Panc1 (cell line): ENCODE data around the gene CLRN3. TPM values are rescaled to one million over a fixed set of nuclear protein-coding genes. Genes with fewer than 3 reads are reported as not detected.

Experiments
- ATAC-seq: fragments of 200-7000 bp; cut with Tn5 transposase; 2 replicates; pipeline ENCODE4 v1.9.1; 2020; ENCODE audit warnings: mild to moderate bottlenecking, moderate library complexity
- BruUV-seq: library from RNA; stranded (reverse); fragments of 400-500 nt; replicated peaks from 2 replicates; lab custom pipeline; 2021; lab: Mats Ljungman, UMichigan
- CTCF ChIA-PET: fragments of 300-600 bp; sonication (Branson Sonifier 250); formaldehyde crosslinking; loops from one replicate; lab custom pipeline; 2022; ENCODE audit warnings: antibody characterized with exemption; lab: Charles Lee
- POLR2A ChIA-PET: fragments of 300-600 bp; sonication (Branson Sonifier 250); formaldehyde crosslinking; loops from one replicate; lab custom pipeline; 2022; ENCODE audit warnings: antibody characterized with exemption; lab: Charles Lee
- DNase-seq: peaks from one replicate; pipeline ENCODE4 v3.0.0-alpha.2; 2010; ENCODE audit warnings: low read depth, low spot score
- H3K27ac ChIP-seq: 2 replicates; pipeline ENCODE4 v1.5.1; 2011; ENCODE audit warnings: mild to moderate bottlenecking, low read length, inconsistent platforms
- H3K27me3 ChIP-seq: fragments of 200-500 bp; sonication (Bioruptor generic); 2 replicates; pipeline ENCODE4 v1.6.0; 2014; ENCODE audit warnings: low read length, inconsistent platforms; ENCODE audit not compliant: control insufficient read depth, insufficient read depth
- H3K36me3 ChIP-seq: fragments of 200-500 bp; sonication (Bioruptor generic); 2 replicates; pipeline ENCODE4 v1.5.1; 2014; ENCODE audit warnings: inconsistent platforms, mild to moderate bottlenecking, low read length, moderate library complexity; ENCODE audit not compliant: control insufficient read depth, insufficient read depth
- H3K4me1 ChIP-seq: 2 replicates; pipeline ENCODE4 v1.5.1; 2011; ENCODE audit warnings: inconsistent platforms, mild to moderate bottlenecking, low read length, moderate library complexity; ENCODE audit not compliant: control insufficient read depth, insufficient read depth
- H3K4me3 ChIP-seq, 2 experiments: 2 replicates each; pipeline ENCODE4 v1.5.1; 2011 to 2012; ENCODE audit warnings: low read depth in 2 of 2, low read length in 2 of 2, mild to moderate bottlenecking in 2 of 2, inconsistent platforms in 1 of 2, moderate library complexity in 1 of 2
- H3K9me3 ChIP-seq: fragments of 200-500 bp; sonication (Bioruptor generic); 2 replicates; pipeline ENCODE4 v1.5.1; 2014; ENCODE audit warnings: low read depth, mild to moderate bottlenecking, inconsistent platforms, low read length, moderate library complexity; ENCODE audit not compliant: control insufficient read depth, insufficient read depth
- POLR2AphosphoS5 ChIP-seq: IDR thresholded peaks from 2 replicates; pipeline ENCODE4 v1.6.1; 2012; ENCODE audit warnings: mild to moderate bottlenecking, low read depth, low read length, moderate library complexity
- SIN3A ChIP-seq: IDR thresholded peaks from 2 replicates; pipeline ENCODE4 v1.6.1; 2012; ENCODE audit warnings: low read depth, mild to moderate bottlenecking, low read length, moderate library complexity, borderline replicate concordance; ENCODE audit not compliant: insufficient read depth
- TCF7L2 ChIP-seq: IDR thresholded peaks from 2 replicates; pipeline ENCODE4 v1.6.1; 2011; ENCODE audit warnings: mild to moderate bottlenecking, low read depth, low read length, inconsistent platforms
- in situ Hi-C: cut with HindIII; loops from 2 replicates; pipeline ENCODE4 v1.10.0; 2016; ENCODE audit warnings: low sequenced_read_pairs, low pct_unique_long_range_greater_than_20kb
- intact Hi-C: fragments of 100-400 bp; cut with micrococcal nuclease; formaldehyde crosslinking; loops from one replicate; pipeline ENCODE4 v1.10.0; 2022; ENCODE audit not compliant: unreplicated experiment
- total RNA-seq: library from RNA; stranded (reverse); gene quantifications from one replicate; pipeline ENCODE4 v1.2.1, GENCODE V29; 2021; ENCODE audit not compliant: unreplicated experiment
- TF ChIP-seq, protein P1 (sequence below), 2 experiments: IDR thresholded peaks; 2 replicates each; pipeline ENCODE4 v1.6.1; 2011 to 2012; ENCODE audit warnings: low read depth in 2 of 2, control low read depth in 1 of 2, low read length in 1 of 2, mild to moderate bottlenecking in 1 of 2, moderate library complexity in 1 of 2; ENCODE audit not compliant: insufficient read depth in 1 of 2
- TF ChIP-seq, protein P2 (sequence below): fragments of 450-650 bp; IDR thresholded peaks from 2 replicates; pipeline ENCODE4 v1.5.1; 2017; ENCODE audit warnings: mild to moderate bottlenecking

The CLRN3 gene
- total RNA-seq, 1 experiment from 2014 or later = not detected

DNA sequence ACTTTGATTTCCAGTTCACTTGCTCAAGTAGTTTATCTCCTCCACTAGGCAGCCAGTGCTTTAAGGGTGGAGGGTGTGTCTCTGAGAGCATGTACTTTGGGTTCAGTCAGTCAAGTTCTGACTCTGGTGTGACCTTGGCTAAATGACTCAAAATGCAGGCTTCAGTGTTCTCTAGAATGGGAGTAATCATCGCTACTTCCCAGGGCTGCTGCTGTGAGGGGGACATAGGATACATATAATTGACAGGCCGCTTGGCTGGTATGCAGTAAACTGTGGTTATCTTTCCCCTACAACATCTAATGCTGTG lies 17.7 kb upstream of the CLRN3 start:
- POLR2A ChIA-PET = no interaction called here
- Histone ChIP-seq H3K27me3 (peaks cover 10% of the 10 kb centered on the region), H3K4me3 (no peak overlapping the region), H3K27ac (no peak overlapping the region), H3K9me3 (no peaks in the 10 kb centered on the region), H3K36me3 (no peaks in the 10 kb centered on the region; the same call in 1 of the 2 replicates), H3K4me1 (peaks cover 6% of the 10 kb centered on the region)
- TF ChIP-seq, protein P1, sequence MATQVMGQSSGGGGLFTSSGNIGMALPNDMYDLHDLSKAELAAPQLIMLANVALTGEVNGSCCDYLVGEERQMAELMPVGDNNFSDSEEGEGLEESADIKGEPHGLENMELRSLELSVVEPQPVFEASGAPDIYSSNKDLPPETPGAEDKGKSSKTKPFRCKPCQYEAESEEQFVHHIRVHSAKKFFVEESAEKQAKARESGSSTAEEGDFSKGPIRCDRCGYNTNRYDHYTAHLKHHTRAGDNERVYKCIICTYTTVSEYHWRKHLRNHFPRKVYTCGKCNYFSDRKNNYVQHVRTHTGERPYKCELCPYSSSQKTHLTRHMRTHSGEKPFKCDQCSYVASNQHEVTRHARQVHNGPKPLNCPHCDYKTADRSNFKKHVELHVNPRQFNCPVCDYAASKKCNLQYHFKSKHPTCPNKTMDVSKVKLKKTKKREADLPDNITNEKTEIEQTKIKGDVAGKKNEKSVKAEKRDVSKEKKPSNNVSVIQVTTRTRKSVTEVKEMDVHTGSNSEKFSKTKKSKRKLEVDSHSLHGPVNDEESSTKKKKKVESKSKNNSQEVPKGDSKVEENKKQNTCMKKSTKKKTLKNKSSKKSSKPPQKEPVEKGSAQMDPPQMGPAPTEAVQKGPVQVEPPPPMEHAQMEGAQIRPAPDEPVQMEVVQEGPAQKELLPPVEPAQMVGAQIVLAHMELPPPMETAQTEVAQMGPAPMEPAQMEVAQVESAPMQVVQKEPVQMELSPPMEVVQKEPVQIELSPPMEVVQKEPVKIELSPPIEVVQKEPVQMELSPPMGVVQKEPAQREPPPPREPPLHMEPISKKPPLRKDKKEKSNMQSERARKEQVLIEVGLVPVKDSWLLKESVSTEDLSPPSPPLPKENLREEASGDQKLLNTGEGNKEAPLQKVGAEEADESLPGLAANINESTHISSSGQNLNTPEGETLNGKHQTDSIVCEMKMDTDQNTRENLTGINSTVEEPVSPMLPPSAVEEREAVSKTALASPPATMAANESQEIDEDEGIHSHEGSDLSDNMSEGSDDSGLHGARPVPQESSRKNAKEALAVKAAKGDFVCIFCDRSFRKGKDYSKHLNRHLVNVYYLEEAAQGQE (IDR thresholded peaks at IDR 0.05; ENCODE audit: insufficient read depth in 1 of 2, low read depth in 2 of 2, low read length in 1 of 2) = no peak
- TF ChIP-seq, protein P2, sequence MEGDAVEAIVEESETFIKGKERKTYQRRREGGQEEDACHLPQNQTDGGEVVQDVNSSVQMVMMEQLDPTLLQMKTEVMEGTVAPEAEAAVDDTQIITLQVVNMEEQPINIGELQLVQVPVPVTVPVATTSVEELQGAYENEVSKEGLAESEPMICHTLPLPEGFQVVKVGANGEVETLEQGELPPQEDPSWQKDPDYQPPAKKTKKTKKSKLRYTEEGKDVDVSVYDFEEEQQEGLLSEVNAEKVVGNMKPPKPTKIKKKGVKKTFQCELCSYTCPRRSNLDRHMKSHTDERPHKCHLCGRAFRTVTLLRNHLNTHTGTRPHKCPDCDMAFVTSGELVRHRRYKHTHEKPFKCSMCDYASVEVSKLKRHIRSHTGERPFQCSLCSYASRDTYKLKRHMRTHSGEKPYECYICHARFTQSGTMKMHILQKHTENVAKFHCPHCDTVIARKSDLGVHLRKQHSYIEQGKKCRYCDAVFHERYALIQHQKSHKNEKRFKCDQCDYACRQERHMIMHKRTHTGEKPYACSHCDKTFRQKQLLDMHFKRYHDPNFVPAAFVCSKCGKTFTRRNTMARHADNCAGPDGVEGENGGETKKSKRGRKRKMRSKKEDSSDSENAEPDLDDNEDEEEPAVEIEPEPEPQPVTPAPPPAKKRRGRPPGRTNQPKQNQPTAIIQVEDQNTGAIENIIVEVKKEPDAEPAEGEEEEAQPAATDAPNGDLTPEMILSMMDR = no peak
- TF ChIP-seq POLR2AphosphoS5 = no peak
- TF ChIP-seq SIN3A = no peak
- TF ChIP-seq TCF7L2 = no peak
- in situ Hi-C loops (no loop called here), intact Hi-C loops (no loop called here)
- CTCF ChIA-PET = no interaction called here
- DNase-seq (no peak), ATAC-seq (no peak)
- no TSS peak for BruUV-seq

DNA sequence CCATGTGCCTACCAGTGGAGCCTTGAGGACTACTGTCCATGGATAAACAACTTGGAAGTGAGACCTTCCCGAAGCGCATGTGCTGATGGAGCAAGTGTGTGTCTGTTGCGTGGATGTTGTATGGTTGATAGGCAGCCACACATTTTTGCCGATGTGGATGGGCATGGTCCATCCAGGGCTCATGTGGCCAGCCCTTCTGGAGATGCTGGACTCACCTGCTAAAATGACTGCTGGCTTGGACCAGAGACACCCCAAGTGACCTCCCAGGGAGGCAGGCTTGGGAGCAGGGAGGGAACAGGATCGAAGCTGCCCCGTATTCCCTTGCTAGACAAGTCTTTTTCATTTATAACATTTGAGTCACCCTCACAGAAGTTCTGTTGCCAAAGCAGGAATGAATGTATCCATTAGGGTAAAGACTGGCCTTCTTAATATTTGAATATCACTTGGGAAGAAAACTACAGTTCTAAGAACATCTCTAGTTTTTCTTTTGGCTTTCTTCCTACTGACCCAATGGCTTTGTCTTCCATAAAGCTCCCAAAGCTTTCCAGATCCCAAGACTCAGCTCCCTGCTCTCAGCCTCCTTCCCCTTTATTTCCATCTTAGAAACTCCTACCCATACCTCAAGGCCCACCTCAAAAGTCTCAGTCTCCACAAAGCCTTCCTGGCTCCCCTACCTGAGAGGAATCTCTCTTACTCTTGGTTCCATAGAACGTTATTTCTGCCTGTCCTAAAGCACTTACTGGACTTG lies 17.1 kb upstream of the CLRN3 start:
- CTCF ChIA-PET = no interaction called here
- no peak for ATAC-seq
- Histone ChIP-seq H3K27me3 (peaks cover 7% of the 10 kb centered on the region), H3K4me1 (peaks cover 6% of the 10 kb centered on the region), H3K36me3 (no peaks in the 10 kb centered on the region; the same call in 1 of the 2 replicates), H3K27ac (no peak overlapping the region), H3K4me3 (no peak overlapping the region), H3K9me3 (no peaks in the 10 kb centered on the region)
- in situ Hi-C loops (no loop called here), intact Hi-C loops (loop anchor here (10.0 kb wide), 1 partner anchor 245 kb away; no protein-coding TSS in a partner anchor)
- POLR2A ChIA-PET = no interaction called here
- no peak for DNase-seq
- BruUV-seq = no TSS peak
- TF ChIP-seq SIN3A (no peak), POLR2AphosphoS5 (no peak), TCF7L2 (no peak)
- TF ChIP-seq, protein P1 (IDR thresholded peaks at IDR 0.05; ENCODE audit: insufficient read depth in 1 of 2, low read depth in 2 of 2, low read length in 1 of 2) = no peak
- TF ChIP-seq, protein P2 = no peak
